HepG2 (cell line): Measurements from ENCODE around the gene USH2A. TPM values are rescaled to one million over a fixed set of nuclear protein-coding genes. Genes with fewer than 3 reads are reported as not detected.

Source experiments
- ATAC-seq: fragments of 200-7000 bp; cut with Tn5 transposase; 3 replicates; pipeline ENCODE4 v1.9.1; 2020; ENCODE audit warnings: mild to moderate bottlenecking, moderate library complexity
- BruUV-seq: library from RNA; stranded (reverse); fragments of 400-500 nt; replicated peaks from 2 replicates; lab custom pipeline; 2021; lab: Mats Ljungman, UMichigan
- CTCF ChIA-PET: fragments of 300-600 bp; formaldehyde crosslinking; extraction: SDS; loops from one replicate; lab custom pipeline; 2021; ENCODE audit warnings: low total read pairs, inconsistent platforms, low intra/inter-chr PET ratio; lab: Yijun Ruan, JAX
- POLR2A ChIA-PET: fragments of 350-600 bp; sonication (Branson Sonifier 250); formaldehyde crosslinking; loops from one replicate; lab custom pipeline; 2020; ENCODE audit warnings: antibody characterized with exemption, inconsistent platforms; lab: Yijun Ruan, JAX
- DNase-seq: peaks from one replicate; pipeline ENCODE4 v3.0.0-alpha.2; 2015; ENCODE audit warnings: low spot score
- FAIRE-seq: peaks from 3 replicates; lab custom pipeline; 2011; peaks lifted over from hg19 to GRCh38; lab: Jason Lieb, UNC
- H2AFZ ChIP-seq: one replicate; pipeline ENCODE4 v1.6.1; 2011; ENCODE audit warnings: low read length, inconsistent platforms
- H3K27ac ChIP-seq: fragments of 300-600 bp; 3 replicates; pipeline ENCODE4 v1.8.0; 2011; ENCODE audit warnings: mixed run types, mild to moderate bottlenecking, mixed read lengths, low read length, inconsistent platforms; ENCODE audit not compliant: insufficient read depth; ENCODE audit errors: extremely low read length
- H3K27me3 ChIP-seq, 2 experiments: fragments of 200-600 bp in 1 of 2; 2 replicates in 1 of 2; 3 replicates in 1 of 2; pipeline versions ENCODE4 v1.6.0 to v1.8.0; 2011; ENCODE audit warnings: low read length in 2 of 2, mild to moderate bottlenecking in 2 of 2, moderate library complexity in 2 of 2, inconsistent platforms in 1 of 2; ENCODE audit not compliant: insufficient read depth in 2 of 2, control insufficient read depth in 1 of 2
- H3K36me3 ChIP-seq, 2 experiments: fragments of 200-600 bp in 1 of 2; replicated peaks in 1 of 2; 2 replicates in 1 of 2; 3 replicates in 1 of 2; pipeline versions ENCODE4 v1.5.1 to v1.8.0; 2011; ENCODE audit warnings: low read length in 2 of 2, inconsistent platforms in 1 of 2; ENCODE audit not compliant: insufficient read depth in 2 of 2, control insufficient read depth in 1 of 2
- H3K4me1 ChIP-seq: 2 replicates; pipeline ENCODE4 v1.5.1; 2012; ENCODE audit warnings: low read length, inconsistent platforms; ENCODE audit not compliant: insufficient read depth
- H3K4me2 ChIP-seq: 2 replicates; pipeline ENCODE4 v1.6.0; 2011; ENCODE audit warnings: low read depth, low read length, inconsistent platforms
- H3K4me3 ChIP-seq, 3 experiments: fragments of 200-600 bp in 1 of 3; sonication (generic), shearing (Covaris generic) in 1 of 3; replicated peaks in 1 of 3; 2 replicates each; pipeline ENCODE4 v1.5.1; 2011 to 2016; ENCODE audit warnings: low read length in 3 of 3, inconsistent platforms in 2 of 3, low read depth in 2 of 3, mild to moderate bottlenecking in 2 of 3, control low read depth in 1 of 3, mixed read lengths in 1 of 3; ENCODE audit not compliant: insufficient read depth in 1 of 3
- H3K79me2 ChIP-seq: one replicate; pipeline ENCODE4 v1.6.1; 2011; ENCODE audit warnings: low read length, inconsistent platforms; ENCODE audit not compliant: insufficient read depth
- H3K9ac ChIP-seq: 2 replicates; pipeline ENCODE4 v1.6.0; 2011; ENCODE audit warnings: mild to moderate bottlenecking, low read depth, low read length, inconsistent platforms; ENCODE audit not compliant: insufficient read depth
- H3K9me3 ChIP-seq: 2 replicates; pipeline ENCODE4 v1.5.1; 2012; ENCODE audit warnings: mild to moderate bottlenecking, low read length
- H4K20me1 ChIP-seq: 2 replicates; pipeline ENCODE4 v1.6.0; 2011; ENCODE audit warnings: inconsistent platforms, mild to moderate bottlenecking, low read length, moderate library complexity; ENCODE audit not compliant: insufficient read depth
- ELF3 ChIP-seq: IDR thresholded peaks from 2 replicates; pipeline ENCODE4 v1.6.1; 2016; ENCODE audit warnings: missing genetic modification reagents, missing compliant biosample characterization
- MED13 ChIP-seq: sonication (generic); formaldehyde crosslinking; IDR thresholded peaks from 2 replicates; pipeline ENCODE4 v1.5.0; 2020; ENCODE audit warnings: missing genetic modification reagents
- THYN1 ChIP-seq: sonication (generic); formaldehyde crosslinking; IDR thresholded peaks from 2 replicates; pipeline ENCODE4 v1.8.1; 2023; ENCODE audit warnings: low read depth, mild to moderate bottlenecking, moderate library complexity, missing genetic modification reagents, borderline replicate concordance
- ZNF605 ChIP-seq: sonication (generic); formaldehyde crosslinking; IDR thresholded peaks from 2 replicates; pipeline ENCODE4 v1.8.0; 2022; ENCODE audit warnings: mild to moderate bottlenecking, missing genetic modification reagents
- ZNF660 ChIP-seq: sonication (generic); formaldehyde crosslinking; IDR thresholded peaks from 2 replicates; pipeline ENCODE4 v1.5.1; 2020; ENCODE audit warnings: mild to moderate bottlenecking, low read depth, missing genetic modification reagents, borderline replicate concordance
- ZNF768 ChIP-seq: sonication (generic); formaldehyde crosslinking; IDR thresholded peaks from 2 replicates; pipeline ENCODE4 v1.4.0; 2020; ENCODE audit warnings: missing genetic modification reagents
- ZNF891 ChIP-seq: sonication (generic); formaldehyde crosslinking; IDR thresholded peaks from 2 replicates; pipeline ENCODE4 v1.5.0; 2020; ENCODE audit warnings: mild to moderate bottlenecking, missing genetic modification reagents
- WGBS: methylation state at CpG from one replicate; pipeline ENCODE4 v1.1.6; 2017; ENCODE audit warnings: low lambda C conversion rate; 5-methylcytosine and 5-hydroxymethylcytosine counted together
- in situ Hi-C: cut with HindIII; loops from 2 replicates; pipeline ENCODE4 v1.10.0; 2017; ENCODE audit warnings: low pct_unique_long_range_greater_than_20kb; ENCODE audit not compliant: extremely low pct_ligation_motif_present
- intact Hi-C: fragments of 100-400 bp; cut with micrococcal nuclease; formaldehyde crosslinking; loops from one replicate; pipeline ENCODE4 v1.10.0; 2022; ENCODE audit not compliant: unreplicated experiment
- polyA plus RNA-seq, 8 experiments: library from polyadenylated mRNA; depleted of rRNA in 3 of 8; stranded (reverse) in 7 of 8; unstranded in 1 of 8; fragments of >200 nt; fragmentation: Illumina TruSeq in 4 of 8; extraction: Trizol in 4 of 8; gene quantifications; 2 replicates each; pipeline versions ENCODE4 v1.2.1 to v1.2.3, GENCODE V29; 2011 to 2016; ENCODE audit warnings: low read depth in 4 of 8, missing spikeins in 1 of 8, mixed read lengths in 1 of 8; ENCODE audit not compliant: insufficient read depth in 1 of 8
- total RNA-seq, 5 experiments: library from RNA; depleted of rRNA; stranded (reverse); fragments of >200 nt; fragmentation: Illumina TruSeq; extraction: Trizol; gene quantifications; 2 replicates each; pipeline ENCODE4 v1.2.3, GENCODE V29; 2016; ENCODE audit warnings: low read depth in 1 of 5
- TF ChIP-seq, protein P1 (sequence below): sonication (generic); formaldehyde crosslinking; IDR thresholded peaks from 2 replicates; pipeline ENCODE4 v1.4.0; 2020; ENCODE audit warnings: mild to moderate bottlenecking, missing genetic modification reagents
- TF ChIP-seq, protein P2 (sequence below): sonication (generic); formaldehyde crosslinking; IDR thresholded peaks from 2 replicates; pipeline ENCODE4 v1.9.0; 2021; ENCODE audit warnings: missing genetic modification reagents, borderline replicate concordance
- TF ChIP-seq, protein P3 (sequence below): IDR thresholded peaks from 2 replicates; pipeline ENCODE4 v1.6.1; 2012; ENCODE audit warnings: inconsistent platforms
- TF ChIP-seq, protein P4 (sequence below): sonication (generic); formaldehyde crosslinking; conservative IDR thresholded peaks from 2 replicates; pipeline ENCODE4 v1.8.0; 2022; ENCODE audit warnings: low read depth, missing genetic modification reagents

USH2A gene
- total and polyA plus RNA-seq, 2 of the 13 experiments (the other 11 are each of a cell fraction or from before 2014, with no cell fraction given): 0.02 TPM; not detected in 1

DNA sequence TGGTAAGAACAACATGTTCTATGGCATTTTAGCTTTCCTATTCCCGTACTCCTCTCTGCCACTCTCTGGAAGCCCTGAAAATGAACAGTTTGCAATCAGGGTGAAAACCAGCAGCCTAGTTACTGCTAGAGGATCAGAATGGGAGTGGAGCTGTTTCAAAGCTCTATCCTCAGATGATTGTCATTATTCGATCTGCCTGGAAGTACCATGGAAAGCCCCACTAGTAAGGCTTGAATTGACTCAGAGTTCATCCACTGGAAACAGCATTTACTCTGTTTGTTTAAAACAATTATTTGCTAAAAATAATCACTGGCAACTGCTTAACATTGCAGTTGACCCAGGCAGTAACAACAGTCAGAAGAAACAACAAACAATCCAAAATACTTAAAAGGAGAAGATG is 91.2 kb downstream of the USH2A start:
- no peak for FAIRE-seq
- ChIA-PET POLR2A (no interaction called here), CTCF (no interaction called here)
- intact Hi-C loops: no loop called here
- Histone ChIP-seq H3K79me2 (no peaks in the 10 kb centered on the region), H3K4me3 (no peak overlapping the region), H3K36me3 (no peaks in the 10 kb centered on the region), H3K27ac (no peak overlapping the region), H3K27me3 (no peaks in the 10 kb centered on the region; a peak in 1 of 5 replicates), H2AFZ (no peak overlapping the region), H3K9ac (no peak overlapping the region), H3K9me3 (peaks cover 17% of the 10 kb centered on the region), H4K20me1 (no peaks in the 10 kb centered on the region), H3K4me1 (no peaks in the 10 kb centered on the region), H3K4me2 (no peak overlapping the region)
- BruUV-seq: no TSS peak
- TF ChIP-seq, protein P1, sequence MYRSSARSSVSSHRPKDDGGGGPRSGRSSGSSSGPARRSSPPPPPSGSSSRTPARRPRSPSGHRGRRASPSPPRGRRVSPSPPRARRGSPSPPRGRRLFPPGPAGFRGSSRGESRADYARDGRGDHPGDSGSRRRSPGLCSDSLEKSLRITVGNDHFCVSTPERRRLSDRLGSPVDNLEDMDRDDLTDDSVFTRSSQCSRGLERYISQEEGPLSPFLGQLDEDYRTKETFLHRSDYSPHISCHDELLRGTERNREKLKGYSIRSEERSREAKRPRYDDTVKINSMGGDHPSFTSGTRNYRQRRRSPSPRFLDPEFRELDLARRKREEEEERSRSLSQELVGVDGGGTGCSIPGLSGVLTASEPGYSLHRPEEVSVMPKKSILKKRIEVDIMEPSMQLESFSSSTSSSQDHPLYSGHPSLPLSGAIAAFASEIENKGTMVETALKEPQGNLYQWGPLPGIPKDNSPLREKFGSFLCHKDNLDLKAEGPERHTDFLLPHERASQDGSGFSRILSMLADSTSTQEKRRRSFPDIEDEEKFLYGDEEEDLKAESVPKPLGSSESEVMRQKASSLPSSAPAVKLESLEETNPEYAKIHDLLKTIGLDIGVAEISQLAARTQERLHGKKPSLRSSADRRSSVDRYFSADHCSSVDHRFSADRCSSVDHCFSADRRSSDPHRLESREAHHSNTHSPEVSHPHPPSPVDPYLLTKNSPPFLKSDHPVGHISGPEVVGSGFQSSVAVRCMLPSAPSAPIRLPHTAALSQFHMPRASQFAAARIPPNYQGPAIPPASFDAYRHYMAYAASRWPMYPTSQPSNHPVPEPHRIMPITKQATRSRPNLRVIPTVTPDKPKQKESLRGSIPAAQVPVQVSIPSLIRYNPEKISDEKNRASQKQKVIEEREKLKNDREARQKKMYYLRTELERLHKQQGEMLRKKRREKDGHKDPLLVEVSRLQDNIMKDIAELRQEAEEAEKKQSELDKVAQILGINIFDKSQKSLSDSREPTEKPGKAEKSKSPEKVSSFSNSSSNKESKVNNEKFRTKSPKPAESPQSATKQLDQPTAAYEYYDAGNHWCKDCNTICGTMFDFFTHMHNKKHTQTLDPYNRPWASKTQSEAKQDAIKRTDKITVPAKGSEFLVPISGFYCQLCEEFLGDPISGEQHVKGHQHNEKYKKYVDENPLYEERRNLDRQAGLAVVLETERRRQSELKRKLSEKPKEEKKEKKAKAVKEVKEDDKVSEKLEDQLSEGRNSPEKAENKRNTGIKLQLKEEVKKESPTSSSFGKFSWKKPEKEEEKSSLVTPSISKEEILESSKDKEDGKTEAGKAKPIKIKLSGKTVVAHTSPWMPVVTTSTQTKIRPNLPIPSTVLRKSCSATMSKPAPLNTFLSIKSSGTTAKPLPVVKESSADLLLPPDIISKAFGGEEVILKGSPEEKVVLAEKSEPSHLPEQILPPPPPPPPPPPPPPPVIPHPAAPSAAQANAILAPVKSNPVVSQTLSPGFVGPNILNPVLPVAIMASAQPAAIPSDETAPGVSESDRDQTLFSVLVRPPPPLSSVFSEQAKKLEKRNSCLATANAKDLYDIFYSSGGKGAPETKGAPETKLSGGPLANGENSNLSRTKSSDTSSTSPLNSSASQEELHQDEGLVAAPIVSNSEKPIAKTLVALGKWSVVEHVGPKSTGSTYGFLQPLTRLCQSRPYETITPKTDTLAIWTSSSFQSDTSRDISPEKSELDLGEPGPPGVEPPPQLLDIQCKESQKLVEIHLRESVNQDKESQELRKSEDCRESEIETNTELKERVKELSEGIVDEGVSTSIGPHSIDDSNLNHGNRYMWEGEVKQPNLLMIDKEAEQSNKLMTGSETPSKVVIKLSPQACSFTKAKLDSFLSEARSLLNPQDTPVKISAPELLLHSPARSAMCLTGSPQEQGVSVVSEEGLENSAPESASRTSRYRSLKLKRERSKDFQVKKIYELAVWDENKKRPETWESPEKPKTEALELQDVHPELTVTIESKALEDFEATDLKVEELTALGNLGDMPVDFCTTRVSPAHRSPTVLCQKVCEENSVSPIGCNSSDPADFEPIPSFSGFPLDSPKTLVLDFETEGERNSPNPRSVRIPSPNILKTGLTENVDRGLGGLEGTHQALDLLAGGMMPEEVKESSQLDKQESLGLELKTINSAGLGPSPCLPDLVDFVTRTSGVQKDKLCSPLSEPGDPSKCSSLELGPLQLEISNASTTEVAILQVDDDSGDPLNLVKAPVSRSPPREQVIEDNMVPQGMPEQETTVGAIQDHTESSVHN (CRISPR knock-in tag): no peak
- no peak for TF ChIP-seq MED13 (CRISPR knock-in tag)
- TF ChIP-seq ELF3 (CRISPR knock-in tag): no peak
- TF ChIP-seq ZNF660: no peak
- TF ChIP-seq ZNF768 (CRISPR knock-in tag): no peak
- no peak for TF ChIP-seq THYN1 (CRISPR knock-in tag)
- TF ChIP-seq ZNF605 (CRISPR knock-in tag): no peak
- TF ChIP-seq ZNF891 (CRISPR knock-in tag): no peak
- TF ChIP-seq, protein P2, sequence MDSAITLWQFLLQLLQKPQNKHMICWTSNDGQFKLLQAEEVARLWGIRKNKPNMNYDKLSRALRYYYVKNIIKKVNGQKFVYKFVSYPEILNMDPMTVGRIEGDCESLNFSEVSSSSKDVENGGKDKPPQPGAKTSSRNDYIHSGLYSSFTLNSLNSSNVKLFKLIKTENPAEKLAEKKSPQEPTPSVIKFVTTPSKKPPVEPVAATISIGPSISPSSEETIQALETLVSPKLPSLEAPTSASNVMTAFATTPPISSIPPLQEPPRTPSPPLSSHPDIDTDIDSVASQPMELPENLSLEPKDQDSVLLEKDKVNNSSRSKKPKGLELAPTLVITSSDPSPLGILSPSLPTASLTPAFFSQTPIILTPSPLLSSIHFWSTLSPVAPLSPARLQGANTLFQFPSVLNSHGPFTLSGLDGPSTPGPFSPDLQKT (CRISPR knock-in tag): no peak
- TF ChIP-seq, protein P3, sequence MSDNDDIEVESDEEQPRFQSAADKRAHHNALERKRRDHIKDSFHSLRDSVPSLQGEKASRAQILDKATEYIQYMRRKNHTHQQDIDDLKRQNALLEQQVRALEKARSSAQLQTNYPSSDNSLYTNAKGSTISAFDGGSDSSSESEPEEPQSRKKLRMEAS: no peak
- TF ChIP-seq, protein P4, sequence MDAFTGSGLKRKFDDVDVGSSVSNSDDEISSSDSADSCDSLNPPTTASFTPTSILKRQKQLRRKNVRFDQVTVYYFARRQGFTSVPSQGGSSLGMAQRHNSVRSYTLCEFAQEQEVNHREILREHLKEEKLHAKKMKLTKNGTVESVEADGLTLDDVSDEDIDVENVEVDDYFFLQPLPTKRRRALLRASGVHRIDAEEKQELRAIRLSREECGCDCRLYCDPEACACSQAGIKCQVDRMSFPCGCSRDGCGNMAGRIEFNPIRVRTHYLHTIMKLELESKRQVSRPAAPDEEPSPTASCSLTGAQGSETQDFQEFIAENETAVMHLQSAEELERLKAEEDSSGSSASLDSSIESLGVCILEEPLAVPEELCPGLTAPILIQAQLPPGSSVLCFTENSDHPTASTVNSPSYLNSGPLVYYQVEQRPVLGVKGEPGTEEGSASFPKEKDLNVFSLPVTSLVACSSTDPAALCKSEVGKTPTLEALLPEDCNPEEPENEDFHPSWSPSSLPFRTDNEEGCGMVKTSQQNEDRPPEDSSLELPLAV: no peak
- 11% methylated on average over 2 of the region's 2 CpGs for WGBS
- in situ Hi-C loops: no loop called here
- no peak for DNase-seq
- ATAC-seq: no peak
